GM23248 (cell line): ENCODE results near the gene COL28A1.

Source experiments
- EZH2 ChIP-seq: fragments of 200-600 bp; sonication (generic); IDR thresholded peaks from 2 replicates; pipeline ENCODE4 v1.6.1; 2018; ENCODE audit warnings: antibody characterized with exemption, mild to moderate bottlenecking; ENCODE audit not compliant: insufficient read depth, poor library complexity, severe bottlenecking
- EZH2phosphoT487 ChIP-seq: fragments of 200-600 bp; sonication (generic); IDR thresholded peaks from 2 replicates; pipeline ENCODE4 v1.6.1; 2018; ENCODE audit warnings: antibody characterized with exemption, moderate library complexity, mild to moderate bottlenecking, low read depth; ENCODE audit not compliant: insufficient read depth

DNA sequence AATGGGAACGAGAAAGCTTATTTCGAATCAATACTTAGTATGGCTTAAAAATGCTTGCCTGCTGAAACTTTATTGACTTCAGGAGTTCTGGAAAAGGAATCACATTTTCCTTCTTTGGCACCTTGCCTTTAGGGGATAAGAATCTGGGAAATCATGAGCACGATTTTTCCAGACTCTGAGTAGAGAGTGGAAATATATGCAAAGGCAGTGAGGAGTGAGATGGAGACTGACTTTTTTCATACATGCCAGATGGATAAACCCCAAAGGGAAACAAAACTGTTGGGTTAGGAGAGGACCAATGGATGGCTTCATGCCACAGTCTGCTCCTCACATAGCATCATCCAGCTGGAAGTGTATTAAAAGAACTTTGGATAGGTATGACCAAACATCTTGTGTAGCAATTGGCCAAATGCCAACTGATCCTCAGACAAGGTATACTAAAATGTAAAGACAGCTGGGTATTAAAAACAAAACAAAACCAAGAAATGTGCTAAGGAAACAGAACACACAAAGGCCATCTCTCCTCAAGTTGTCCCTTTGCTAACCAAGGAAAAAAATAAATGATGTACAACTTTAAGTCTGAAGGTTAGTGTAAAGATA, 1.7 kb downstream of the COL28A1 start:
- TF ChIP-seq EZH2phosphoT487 (no peak), EZH2 (no peak)
